Heart right ventricle (tissue), 16 donors: ENCODE measurements around the gene PCDHA2. TPM values are rescaled to one million over a fixed set of nuclear protein-coding genes. Genes with fewer than 3 reads are reported as not detected.
"Not testable (repeated sequence)": the region's sequence is repeated elsewhere in the genome, so short reads cannot be mapped to it uniquely, and the experiment has no call there.

Source experiments
- ATAC-seq, 8 donors: fragments of 200-7000 bp; cut with Tn5 transposase; one replicate each; pipeline ENCODE4 v1.9.1; 2020; ENCODE audit warnings: mild to moderate bottlenecking in 8 of 8, moderate library complexity in 8 of 8, moderate number of reproducible peaks in 1 of 8
- DNase-seq, 2 donors: peaks; one replicate each; pipeline ENCODE4 v3.0.0-alpha.2; 2020
- H3K27ac ChIP-seq, 10 donors: fragments of 200-600 bp; sonication (generic) in 2 of 10; one replicate each; pipeline versions ENCODE4 v1.5.0 to v1.8.0; 2020 to 2022; ENCODE audit warnings: mild to moderate bottlenecking in 3 of 10
- H3K27me3 ChIP-seq, 7 donors: fragments of 200-600 bp; one replicate each; pipeline ENCODE4 v1.8.0; 2021 to 2022; ENCODE audit warnings: mild to moderate bottlenecking in 2 of 7
- H3K36me3 ChIP-seq, 9 donors: fragments of 200-600 bp; sonication (generic) in 1 of 9; one replicate each; pipeline versions ENCODE4 v1.5.0 to v1.8.0; 2020 to 2022; ENCODE audit warnings: mild to moderate bottlenecking in 2 of 9
- H3K4me1 ChIP-seq, 9 donors: fragments of 200-600 bp; sonication (generic) in 1 of 9; one replicate each; pipeline versions ENCODE4 v1.5.0 to v1.8.0; 2020 to 2022; ENCODE audit warnings: mild to moderate bottlenecking in 4 of 9
- H3K4me3 ChIP-seq, 10 donors: fragments of 200-600 bp; sonication (generic) in 2 of 10; one replicate each; pipeline versions ENCODE4 v1.5.0 to v1.8.0; 2020 to 2022; ENCODE audit warnings: mild to moderate bottlenecking in 7 of 10, moderate library complexity in 2 of 10
- H3K9me3 ChIP-seq, 11 donors: fragments of 200-600 bp in 10 of 11; sonication (generic) in 2 of 11; one replicate each; pipeline versions ENCODE4 v1.5.0 to v1.8.0; 2013 to 2022; ENCODE audit warnings: mild to moderate bottlenecking in 2 of 11, control low read depth in 1 of 11, moderate library complexity in 1 of 11
- CTCF ChIP-seq, 9 donors: fragments of 200-600 bp; sonication (generic) in 2 of 9; IDR thresholded peaks; one replicate each; pipeline versions ENCODE4 v1.5.0 to v1.8.0; 2021 to 2022; ENCODE audit warnings: antibody characterized with exemption in 9 of 9, mild to moderate bottlenecking in 5 of 9, moderate library complexity in 1 of 9
- WGBS, 2 donors: extraction: QIAGEN DNeasy Blood & Tissue Kit; methylation state at CpG; one replicate each; pipeline ENCODE4 v1.1.7; 2013; ENCODE audit warnings: inconsistent platforms in 1 of 2; 5-methylcytosine and 5-hydroxymethylcytosine counted together
- intact Hi-C, 10 donors: fragments of 100-400 bp; cut with DNase I; formaldehyde crosslinking; loops; one replicate each; pipeline versions ENCODE4 v1.11.1 to v1.14.2; 2022
- polyA plus RNA-seq, 2 donors: library from polyadenylated mRNA; stranded (reverse); fragments of 200-250 nt; gene quantifications; one replicate each; pipeline ENCODE4 v1.2.3, GENCODE V29; 2013
- total RNA-seq, 10 donors: library from RNA; stranded (reverse); fragmentation: NEBNext Ultra II Directional in 3 of 10; extraction: Animal tissue kit (Norgen Biotek cat#: 25700) in 3 of 10; gene quantifications; one replicate each; pipeline versions ENCODE4 v1.2.1 to v1.2.4, GENCODE V29; 2021 to 2023
- donor health status: Arrhythmogenic right ventricular cardiomyopathy.
- donor health status: ischemic (EF 13 %, LVEDD 7.1; RV severe dilation, severe dysfunction).
- donor health status: healthy with polysubstance abuse.
- donor health status: DM: no; HTN: yes; CAD: no.
- donor health status: DM: no; HTN: no; CAD: no.
- donor health status: ischemic (EF 25% LVEDD 6.9; RV normal size, moderate dysfunction).
- donor health status: ischemic (EF 25% LVEDD 5.7; RV mildly dilated, moderate dysfunction).
- donor health status: healthy.
- donor health status: DM: yes; HTN: yes; CAD: no.
- donor health status: Ischemic cardiomyopathy.
- donor health status: ischemic (EF 35%, LVEDD 5.7; RV mildly dilated, moderate dysfunction).
- donor health status: nonischemic (EF 11% LVEDD 7.7; RV severe dilation, severe dysfunction).
- donor health status: DM: yes; HTN: yes; CAD: no.
- donor health status: PGD.
- donor health status: ischemic (EF 29% LVEDD 5.4; RV normal size, mild dysfunction).
- donor health status: nonischemic (EF 23%, LVEDD 6.1; RV moderate dilation, normal function).

The PCDHA2 gene
- total and polyA plus RNA-seq, 12 donors: 0.07 to 0.17 TPM; not detected in 10

- Histone ChIP-seq H3K36me3 (no peaks in the 10 kb centered on the region), H3K4me1 (no peaks in the 10 kb centered on the region), H3K9me3 (peaks cover 0 to 70% (median 19%) of the 10 kb centered on the region in 11 donors), H3K27ac (no peak overlapping the region), H3K27me3 (peaks cover 0 to 73% (median 31%) of the 10 kb centered on the region in 7 donors), H3K4me3 (peak overlapping the region in 9 of 10 donors; percentile 18 to 51 (median 28))
- ATAC-seq: no peak
- intact Hi-C loops: no loop called here
- 10 to 13% methylated on average over 16 of the region's 16 CpGs for WGBS, 2 donors
- DNase-seq: no peak
- peak in 5 of 9 donors; percentile 3 to 43 (median 19) for TF ChIP-seq CTCF (IDR thresholded peaks at IDR 0.05)
These were observed 6.8 kb downstream of the PCDHA2 start for GRCh38 chr5:140801494-140801841.

- H3K27me3 ChIP-seq: peaks cover 0 to 72% (median 29%) of the 10 kb centered on the region in 7 donors
- ATAC-seq, H3K4me1 ChIP-seq, H3K36me3 ChIP-seq, intact Hi-C loops, DNase-seq, H3K27ac ChIP-seq, H3K4me3 ChIP-seq: not testable (repeated sequence)
- peaks cover 0 to 70% (median 15%) of the 10 kb centered on the region in 11 donors for H3K9me3 ChIP-seq
- WGBS, 2 donors: 34 to 51% methylated on average over 45 of the region's 45 CpGs
These were observed 7.7 kb downstream of the PCDHA2 start for GRCh38 chr5:140802381-140802780.

GRCh38 chr5:140802781-140803271 lies 8.2 kb downstream of the PCDHA2 start:
- DNase-seq (no peak), ATAC-seq (no peak)
- TF ChIP-seq CTCF (IDR thresholded peaks at IDR 0.05): no peak
- 29 to 38% methylated on average over 53 of the region's 53 CpGs for WGBS, 2 donors
- Histone ChIP-seq H3K27me3 (peaks cover 0 to 70% (median 33%) of the 10 kb centered on the region in 7 donors), H3K9me3 (peaks cover 0 to 70% (median 15%) of the 10 kb centered on the region in 11 donors), H3K36me3 (no peaks in the 10 kb centered on the region), H3K4me1 (no peaks in the 10 kb centered on the region), H3K27ac (no peak overlapping the region), H3K4me3 (no peak overlapping the region)
- intact Hi-C loops: no loop called here

GRCh38 chr5:140806834-140807775 lies 12.5 kb downstream of the PCDHA2 start, which contains the start of gene PCDHA4:
TSS of gene PCDHA4 (plus strand) at chr5:140807068.
- peak in 8 of 9 donors; percentile 6 to 54 (median 27) for TF ChIP-seq CTCF (IDR thresholded peaks at IDR 0.05)
- peak within 1 kb of the TSS in 9 of 10 donors; percentile 15 to 52 (median 37) for H3K4me3 ChIP-seq
- no peak within 1 kb of the TSS for H3K27ac ChIP-seq
- WGBS, 2 donors: 13 to 14% methylated on average over 34 to 37 of the region's 47 CpGs
- H3K9me3 ChIP-seq: peaks cover 0 to 80% (median 20%) of the 10 kb centered on the region in 11 donors
- ATAC-seq (peak in 3 of 8 donors; percentile 38 to 57 (median 39)), DNase-seq (no peak)
- no peaks in the 10 kb centered on the region for H3K36me3 ChIP-seq
- H3K27me3 ChIP-seq: peaks cover 0 to 57% (median 18%) of the 10 kb centered on the region in 7 donors
- no peaks in the 10 kb centered on the region for H3K4me1 ChIP-seq
- intact Hi-C loops: no loop called here

GRCh38 chr5:140808241-140808888 lies 13.7 kb downstream of the PCDHA2 start:
- ATAC-seq, intact Hi-C loops, H3K4me3 ChIP-seq, DNase-seq, H3K36me3 ChIP-seq, H3K4me1 ChIP-seq, H3K27ac ChIP-seq: not testable (repeated sequence)
- H3K27me3 ChIP-seq: peaks cover 0 to 44% (median 8%) of the 10 kb centered on the region in 7 donors
- WGBS, 2 donors: 50 to 54% methylated on average over 62 of the region's 62 CpGs
- peaks cover 0 to 78% (median 10%) of the 10 kb centered on the region in 11 donors for H3K9me3 ChIP-seq
